ENCODE measurements around the gene ANKFN1. TPM values are rescaled to one million over a fixed set of nuclear protein-coding genes. Genes with fewer than 3 reads are reported as not detected.

The ANKFN1 gene
- total RNA-seq, 1 experiment from 2014 or later: not detected

DNA sequence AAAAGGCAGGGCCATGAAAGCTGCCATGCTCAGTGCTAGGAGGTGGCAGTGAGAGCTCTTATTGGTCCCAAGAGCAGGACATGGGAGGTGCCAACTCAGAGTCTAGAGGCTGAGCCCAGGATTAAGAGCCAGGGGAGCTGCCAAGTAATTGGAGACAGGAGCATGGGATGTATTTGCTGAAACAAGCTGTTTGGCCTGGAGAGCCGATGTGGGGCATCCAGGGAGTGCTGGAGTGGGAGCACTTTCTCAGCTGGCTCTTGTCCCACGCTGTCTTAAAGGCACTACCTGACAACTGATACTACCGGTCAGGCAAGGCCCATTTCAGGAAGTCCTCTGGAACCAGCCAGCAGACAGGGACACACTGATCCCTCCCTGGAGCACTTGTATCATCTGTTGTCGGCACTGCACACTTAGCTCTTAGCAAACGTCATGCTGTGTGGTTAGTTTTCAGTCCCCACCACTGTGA lies 19.3 kb downstream of the ANKFN1 start:
- H3K23ac ChIP-seq (ENCODE audit: insufficient read length, low read depth, low read length): no peak overlapping the region
- no CpG with 5 or more reads among the region's 5 CpGs for WGBS (ENCODE audit: extremely low coverage, insufficient read length, low lambda C conversion rate)
- no peak overlapping the region for H4K91ac ChIP-seq (ENCODE audit: insufficient read length, low read depth, low read length)
- no peak overlapping the region for H4K5ac ChIP-seq (ENCODE audit: insufficient read length, low read depth, low read length)
- H3K9me3 ChIP-seq (ENCODE audit: control insufficient read depth, low read depth, low read length): no peaks in the 10 kb centered on the region
- no peak overlapping the region for H2AFZ ChIP-seq (ENCODE audit: low read length)
- no peaks in the 10 kb centered on the region for H3K79me1 ChIP-seq (ENCODE audit: insufficient read depth, low read depth, low read length, poor library complexity, severe bottlenecking)
- no peak overlapping the region for H2AK5ac ChIP-seq (ENCODE audit: insufficient read length, low read length)
- no peak overlapping the region for H3K4me2 ChIP-seq (ENCODE audit: insufficient read depth, insufficient read length, low read length)
- H3K4me3 Mint-ChIP-seq: no peak overlapping the region
- no peak overlapping the region for H3K56ac ChIP-seq (ENCODE audit: insufficient read length, low read depth, low read length)
- no peak overlapping the region for H3T11ph ChIP-seq (ENCODE audit: low read length)
- no peak overlapping the region for H3K27ac Mint-ChIP-seq
- peaks cover under 1% of the 10 kb centered on the region; the same call in 1 of the 2 replicates for H3K4me1 ChIP-seq (ENCODE audit: insufficient read depth, low read length)
- no peak overlapping the region for H3K18ac ChIP-seq (ENCODE audit: insufficient read length, low read depth, low read length)
- H3K79me2 ChIP-seq (ENCODE audit: insufficient read depth, low read length): no peaks in the 10 kb centered on the region
- no peaks in the 10 kb centered on the region for H3K27me3 ChIP-seq (ENCODE audit: insufficient read depth, low read length)
- H2BK120ac ChIP-seq (ENCODE audit: low read depth, low read length, poor library complexity, severe bottlenecking): no peak overlapping the region
- H3K36me3 Mint-ChIP-seq (ENCODE audit: insufficient read depth in 1 of 3, low read depth in 3 of 3): no peaks in the 10 kb centered on the region
- no peak overlapping the region for H4K8ac ChIP-seq (replicated peaks; ENCODE audit: insufficient read length, low read depth, low read length)
- no peak overlapping the region for H2BK12ac ChIP-seq (ENCODE audit: insufficient read length, low read depth, low read length)
- no peaks in the 10 kb centered on the region for H4K20me1 ChIP-seq (ENCODE audit: control insufficient read depth, insufficient read depth, insufficient read length)
- DNase-seq: peak; percentile 52
- no peaks in the 10 kb centered on the region for H3K9me3 Mint-ChIP-seq
- H3K23me2 ChIP-seq (ENCODE audit: insufficient read length, low read depth, low read length, poor library complexity, severe bottlenecking): no peaks in the 10 kb centered on the region
- H3K9ac ChIP-seq (ENCODE audit: extremely low read depth, insufficient read length, low read length): no peak overlapping the region
- H2BK5ac ChIP-seq (ENCODE audit: insufficient read length, low read length): no peak overlapping the region
- H3K4ac ChIP-seq (ENCODE audit: low read depth, low read length): no peak overlapping the region
- H2BK20ac ChIP-seq (ENCODE audit: low read depth, low read length, poor library complexity, severe bottlenecking): no peak overlapping the region
- H2BK15ac ChIP-seq (ENCODE audit: low read depth, low read length): no peak overlapping the region
- peaks cover 27 to 39% of the 10 kb centered on the region in 2 experiments for H3K4me1 Mint-ChIP-seq
- TF ChIP-seq, protein P1, sequence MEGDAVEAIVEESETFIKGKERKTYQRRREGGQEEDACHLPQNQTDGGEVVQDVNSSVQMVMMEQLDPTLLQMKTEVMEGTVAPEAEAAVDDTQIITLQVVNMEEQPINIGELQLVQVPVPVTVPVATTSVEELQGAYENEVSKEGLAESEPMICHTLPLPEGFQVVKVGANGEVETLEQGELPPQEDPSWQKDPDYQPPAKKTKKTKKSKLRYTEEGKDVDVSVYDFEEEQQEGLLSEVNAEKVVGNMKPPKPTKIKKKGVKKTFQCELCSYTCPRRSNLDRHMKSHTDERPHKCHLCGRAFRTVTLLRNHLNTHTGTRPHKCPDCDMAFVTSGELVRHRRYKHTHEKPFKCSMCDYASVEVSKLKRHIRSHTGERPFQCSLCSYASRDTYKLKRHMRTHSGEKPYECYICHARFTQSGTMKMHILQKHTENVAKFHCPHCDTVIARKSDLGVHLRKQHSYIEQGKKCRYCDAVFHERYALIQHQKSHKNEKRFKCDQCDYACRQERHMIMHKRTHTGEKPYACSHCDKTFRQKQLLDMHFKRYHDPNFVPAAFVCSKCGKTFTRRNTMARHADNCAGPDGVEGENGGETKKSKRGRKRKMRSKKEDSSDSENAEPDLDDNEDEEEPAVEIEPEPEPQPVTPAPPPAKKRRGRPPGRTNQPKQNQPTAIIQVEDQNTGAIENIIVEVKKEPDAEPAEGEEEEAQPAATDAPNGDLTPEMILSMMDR (conservative IDR thresholded peaks at IDR 0.05): no peak
- no peak overlapping the region for H3K14ac ChIP-seq (ENCODE audit: insufficient read depth, low read length)
- H3K27me3 Mint-ChIP-seq (ENCODE audit: low read depth): no peaks in the 10 kb centered on the region
- H3K27ac ChIP-seq (ENCODE audit: insufficient read length, low read depth, low read length): no peak overlapping the region
